GM19035 (cell line): ENCODE data around the gene UBE2E2.

ENCODE experiments used
- ATAC-seq: cut with Tn5 transposase; IDR thresholded peaks from one replicate; pipeline ENCODE4 v1.9.1; 2021; ENCODE audit not compliant: unreplicated experiment

The UBE2E2 gene

GRCh38 chr3:23573827-23574226, 370.7 kb downstream of the UBE2E2 start:
- no peak for ATAC-seq

DNA sequence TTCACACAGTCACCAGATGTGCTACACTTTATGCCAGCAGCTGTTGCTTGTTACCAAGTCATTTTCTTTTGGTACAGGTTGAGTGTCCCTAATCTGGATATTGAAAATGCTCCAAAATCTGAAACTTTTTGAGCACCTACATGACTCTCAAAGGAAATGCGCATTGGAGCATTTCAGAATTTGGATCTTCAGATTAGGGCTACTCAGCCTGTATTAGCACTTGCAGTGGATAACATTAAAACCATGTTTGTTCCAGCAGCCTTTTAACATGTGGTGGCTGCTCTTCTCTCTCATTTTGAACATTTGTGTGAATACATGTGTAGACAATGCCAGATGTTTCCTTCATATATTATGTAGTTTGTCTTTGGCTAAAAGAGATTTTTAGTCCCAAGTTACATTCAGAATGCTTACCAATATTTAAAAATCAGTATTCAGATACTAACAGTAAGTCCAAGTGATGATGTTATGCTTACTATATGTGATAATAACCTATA, 371.7 kb downstream of the UBE2E2 start:
- ATAC-seq = no peak

- no peak for ATAC-seq
Observed at GRCh38 chr3:23575697-23576096, 372.6 kb downstream of the UBE2E2 start.

DNA sequence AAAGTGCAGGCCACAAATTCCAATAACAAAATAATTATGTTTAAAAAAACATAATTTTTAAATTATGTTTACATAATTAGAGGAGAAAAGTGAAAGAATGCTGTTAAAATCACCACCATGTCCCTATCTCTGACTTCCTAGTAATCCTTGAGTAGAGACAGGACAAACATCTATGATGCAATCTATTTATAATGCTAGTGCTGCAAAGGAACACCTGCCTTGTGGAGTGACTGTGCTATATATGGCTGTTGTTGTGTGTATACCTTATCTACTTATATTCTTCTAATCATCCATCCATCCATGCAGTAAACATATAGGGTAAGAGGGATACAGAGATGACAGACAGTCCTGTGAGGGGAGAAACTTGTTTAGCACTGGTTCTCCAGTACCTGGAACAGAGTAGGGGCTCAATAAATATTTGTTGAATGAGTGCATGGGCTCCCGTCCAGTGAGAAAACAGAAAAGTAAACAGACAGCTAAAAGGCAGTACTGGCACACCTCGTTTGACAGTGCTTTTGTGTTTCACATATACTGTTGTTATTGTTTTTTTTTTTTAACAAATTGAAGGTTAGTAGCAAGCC, 373.3 kb downstream of the UBE2E2 start:
- ATAC-seq = no peak

- ATAC-seq = no peak
Observed at GRCh38 chr3:23580096-23580713, 377.1 kb downstream of the UBE2E2 start.

DNA sequence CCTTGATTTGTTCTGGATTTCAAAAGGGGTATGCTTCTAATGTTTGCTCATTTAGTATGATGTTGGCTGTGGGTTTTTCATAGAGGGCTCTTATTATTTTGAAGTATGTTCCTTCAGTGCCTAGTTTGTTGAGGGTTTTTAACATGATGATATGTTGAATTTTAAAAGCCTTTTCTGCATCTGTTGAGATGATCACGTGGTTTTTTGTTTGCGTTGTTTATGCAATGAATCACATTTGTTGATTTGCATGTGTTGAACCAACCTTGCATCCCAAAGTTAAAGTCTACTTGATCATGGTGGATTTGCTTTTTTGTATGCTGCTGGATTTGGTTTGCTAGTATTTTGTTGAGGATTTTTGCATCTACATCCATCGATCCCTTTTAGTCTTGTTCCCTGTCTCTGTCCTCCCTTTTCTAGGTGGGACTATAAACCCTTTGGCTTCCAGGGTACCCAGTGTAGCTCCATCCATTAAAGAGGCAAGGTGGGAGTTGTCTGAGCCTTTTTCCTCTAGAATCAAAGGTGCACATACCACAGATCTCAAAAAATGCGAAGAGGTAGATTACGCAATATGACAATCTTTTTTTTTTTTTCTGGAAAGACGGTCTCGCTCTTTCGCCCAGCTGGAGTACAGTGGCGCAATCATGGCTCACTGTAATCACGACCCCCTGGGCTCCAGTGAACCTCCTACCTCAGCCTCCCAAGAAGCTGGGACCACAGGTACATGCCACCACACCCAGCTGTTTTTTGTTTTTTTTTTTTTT, 381.0 kb downstream of the UBE2E2 start:
- ATAC-seq = no peak

DNA sequence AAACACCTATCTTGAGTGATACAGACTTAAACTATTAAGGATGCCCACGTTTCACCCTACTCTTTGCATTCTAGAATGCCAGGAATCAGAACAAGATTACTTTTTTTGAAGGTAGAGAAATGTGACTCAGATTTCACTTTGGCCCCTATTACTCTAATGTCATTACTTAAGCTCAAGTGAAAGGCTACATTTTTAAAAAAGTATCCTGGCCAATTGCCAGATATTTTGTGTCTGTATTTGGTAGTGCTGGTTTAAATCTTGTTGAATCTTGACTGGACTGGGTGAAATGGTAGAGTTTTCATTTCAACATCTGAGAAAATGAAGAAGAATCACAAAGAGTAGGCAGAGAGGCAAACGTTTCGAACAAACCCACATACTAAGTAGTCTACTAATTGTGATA, 384.4 kb downstream of the UBE2E2 start:
- ATAC-seq = no peak

DNA sequence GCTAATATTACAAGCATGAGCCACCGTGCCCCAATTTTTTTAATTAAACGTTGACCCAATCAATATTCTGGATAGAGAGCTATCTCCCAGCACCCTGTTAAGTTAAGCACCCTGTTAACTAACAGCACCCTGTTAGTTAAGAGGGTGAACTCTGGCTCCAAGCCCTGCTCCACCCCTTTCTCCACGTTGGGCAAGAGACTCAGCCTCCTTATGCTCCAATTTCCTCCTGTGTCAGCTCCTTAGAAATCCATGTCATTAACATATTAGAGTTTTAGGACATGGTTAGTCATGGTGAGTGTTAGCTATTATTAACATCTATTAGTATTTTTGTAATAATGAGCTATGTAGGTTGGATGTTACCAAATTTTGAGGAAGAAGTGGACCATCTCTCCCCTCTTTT, 385.4 kb downstream of the UBE2E2 start:
- no peak for ATAC-seq

DNA sequence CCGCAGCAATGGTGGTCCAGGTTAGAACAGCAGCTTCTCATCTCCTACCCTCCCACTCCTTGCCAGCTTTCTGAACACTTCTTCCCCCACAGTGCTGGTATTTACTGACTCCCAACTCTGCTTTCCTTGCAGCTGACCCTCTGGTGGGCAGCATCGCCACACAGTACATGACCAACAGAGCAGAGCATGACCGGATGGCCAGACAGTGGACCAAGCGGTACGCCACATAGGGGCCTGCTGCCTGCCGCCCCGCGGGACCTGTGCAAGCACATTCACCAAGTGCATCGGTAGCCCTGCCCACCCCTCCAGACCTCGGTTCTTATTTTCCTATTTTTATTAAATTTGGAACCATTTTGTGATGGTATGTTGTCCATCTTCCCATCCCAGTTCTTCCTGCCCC, 386.5 kb downstream of the UBE2E2 start:
- no peak for ATAC-seq

DNA sequence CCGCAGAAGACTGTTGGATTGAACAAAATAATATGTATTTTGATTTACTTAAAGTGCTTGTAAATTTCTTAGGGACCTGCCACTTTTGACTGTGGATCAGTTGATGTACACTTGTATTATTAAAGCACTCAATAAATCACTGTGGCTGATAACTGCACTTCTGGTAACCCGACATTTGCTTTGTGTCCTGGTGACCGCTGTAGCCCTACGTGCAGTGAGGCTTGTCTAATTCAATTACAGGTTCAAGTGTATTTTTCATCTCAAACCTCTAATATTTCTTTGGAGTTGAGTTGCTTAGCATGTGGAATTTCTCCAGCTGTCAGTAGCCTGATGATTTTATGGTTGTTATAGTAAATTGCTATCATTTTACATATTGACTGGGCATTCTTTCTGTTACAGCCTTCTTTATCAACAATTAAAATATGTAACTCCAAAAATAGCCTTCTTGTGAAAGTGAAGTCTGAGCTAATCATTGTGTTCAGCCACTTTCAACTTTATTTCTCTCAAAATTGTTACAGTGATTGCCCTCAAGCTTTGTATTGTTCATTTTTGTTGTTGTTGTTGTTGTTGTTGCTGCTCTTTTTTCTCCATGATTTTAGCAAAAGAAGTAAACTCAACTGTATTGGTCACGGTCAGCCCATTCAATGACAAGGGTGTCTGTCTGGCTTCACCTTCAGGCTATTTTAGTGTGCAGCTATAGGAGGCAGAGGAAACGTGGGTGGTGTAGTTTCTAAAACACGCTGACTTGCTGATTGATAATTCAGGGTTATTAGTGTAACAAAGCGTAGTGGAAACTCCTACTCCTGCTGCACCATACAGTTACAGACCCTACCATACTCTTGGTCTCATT, 387.5 kb downstream of the UBE2E2 start:
- ATAC-seq = peak; percentile 91

GRCh38 chr3:23591374-23591773, 388.2 kb downstream of the UBE2E2 start:
- ATAC-seq = no peak

DNA sequence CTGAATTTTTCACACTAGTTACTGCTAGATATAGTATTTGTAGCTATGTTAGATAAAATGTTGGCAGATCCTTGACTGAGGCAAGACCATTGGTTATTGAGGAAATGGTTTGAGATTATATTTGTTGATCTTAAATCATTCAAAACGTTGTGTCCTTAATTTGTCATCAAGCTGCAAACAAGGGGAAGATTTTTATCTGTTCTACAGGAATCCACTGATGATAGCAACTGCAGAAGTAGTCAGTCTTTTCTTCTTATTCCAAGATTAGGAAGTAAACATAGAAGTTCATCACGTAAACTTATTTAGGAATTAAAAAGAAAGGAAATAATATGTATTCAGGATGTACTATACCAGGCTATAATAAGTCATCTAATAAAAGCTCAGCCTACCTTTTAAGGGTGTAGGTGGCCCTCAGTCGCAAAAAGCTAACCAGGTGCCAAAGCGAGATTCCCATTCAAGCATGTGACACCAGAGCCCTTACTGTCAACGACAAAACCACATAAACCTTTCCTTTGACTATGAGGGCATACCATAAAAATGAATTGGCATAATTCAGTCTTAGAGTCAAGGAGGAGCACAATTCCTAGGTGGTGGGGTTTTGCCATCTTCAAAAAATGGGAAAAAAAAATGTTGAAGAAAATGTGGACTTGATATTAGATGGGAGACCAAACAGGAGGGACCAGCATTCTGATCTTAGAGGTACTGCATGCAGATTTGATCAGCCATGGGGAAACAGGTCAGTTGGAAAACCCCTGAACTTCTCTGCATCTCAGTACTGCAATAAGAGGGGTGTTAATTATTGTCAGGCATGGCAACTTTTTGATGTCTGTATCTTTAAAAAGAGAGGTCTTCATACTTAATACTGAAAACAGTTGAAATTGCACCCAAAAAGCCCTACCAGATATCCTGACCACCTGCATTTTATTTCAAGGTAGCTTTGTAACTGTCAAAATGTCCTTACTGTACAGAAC, 390.1 kb downstream of the UBE2E2 start:
- no peak for ATAC-seq

GRCh38 chr3:23594066-23594465, 390.9 kb downstream of the UBE2E2 start:
- ATAC-seq = no peak

GRCh38 chr3:23594894-23595670, 392.0 kb downstream of the UBE2E2 start:
- no peak for ATAC-seq

GRCh38 chr3:23595851-23596250, 392.7 kb downstream of the UBE2E2 start:
- no peak for ATAC-seq

- ATAC-seq = no peak
Observed at GRCh38 chr3:23600167-23600871, 397.2 kb downstream of the UBE2E2 start.

DNA sequence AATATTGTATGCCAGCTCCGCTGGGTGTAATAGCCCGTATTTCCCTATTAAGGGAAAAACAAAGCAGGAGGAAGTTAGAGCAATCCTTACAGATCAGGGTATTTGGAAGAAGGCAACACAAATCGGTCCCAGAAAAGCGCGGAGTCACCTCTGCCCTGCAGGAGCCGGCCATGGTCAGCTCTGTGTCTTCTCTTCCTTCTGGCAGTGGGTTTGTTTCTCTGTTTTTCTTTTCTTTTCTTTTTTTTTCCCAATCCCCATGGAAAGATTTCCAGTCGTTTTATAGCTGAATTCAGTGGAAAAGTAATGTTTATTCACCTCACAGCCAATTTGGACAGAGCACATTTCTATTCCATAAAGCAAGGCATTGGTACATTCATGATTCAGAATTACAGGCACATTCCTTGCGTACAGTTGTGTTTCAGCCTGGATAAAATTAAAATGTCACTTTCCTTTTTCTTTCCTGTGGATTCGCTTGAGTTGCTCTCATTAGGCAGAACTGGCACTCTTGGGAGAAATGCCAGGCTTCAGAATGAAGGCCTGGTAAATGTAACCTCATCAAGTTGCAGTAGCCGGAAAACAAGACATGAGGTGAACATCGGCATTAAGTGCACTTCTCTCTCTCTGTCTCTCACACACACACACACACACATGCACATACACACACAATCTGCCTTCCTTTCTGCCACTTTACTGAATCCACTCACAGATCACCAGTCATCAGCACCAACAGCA, 398.1 kb downstream of the UBE2E2 start:
- no peak for ATAC-seq

DNA sequence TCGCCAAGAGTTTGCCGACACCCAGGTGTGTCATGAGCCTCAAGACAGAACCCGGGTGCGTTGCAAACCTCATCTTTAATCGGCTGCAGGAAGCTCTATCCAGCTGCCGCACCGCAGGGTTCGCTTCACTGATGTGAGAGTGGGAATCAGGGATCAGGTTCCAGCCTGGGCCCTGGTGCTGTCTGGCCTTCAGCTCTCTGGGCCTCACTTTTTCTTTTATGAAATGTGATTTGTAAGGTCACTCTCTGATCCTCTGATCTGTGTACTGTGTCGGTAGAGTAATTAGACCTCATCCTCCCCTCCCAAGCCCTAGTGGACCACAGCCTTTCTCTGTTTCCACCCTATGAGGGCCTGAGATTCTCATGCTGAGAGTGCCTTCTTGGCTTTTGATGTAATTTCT, 399.8 kb downstream of the UBE2E2 start:
- no peak for ATAC-seq
